HG03039 (cell line): ENCODE results near the gene LSM2.

Experiments
- ATAC-seq: cut with Tn5 transposase; IDR thresholded peaks from one replicate; pipeline ENCODE4 v1.9.1; 2021; ENCODE audit warnings: mild to moderate bottlenecking, moderate library complexity; ENCODE audit not compliant: unreplicated experiment

The LSM2 gene

DNA sequence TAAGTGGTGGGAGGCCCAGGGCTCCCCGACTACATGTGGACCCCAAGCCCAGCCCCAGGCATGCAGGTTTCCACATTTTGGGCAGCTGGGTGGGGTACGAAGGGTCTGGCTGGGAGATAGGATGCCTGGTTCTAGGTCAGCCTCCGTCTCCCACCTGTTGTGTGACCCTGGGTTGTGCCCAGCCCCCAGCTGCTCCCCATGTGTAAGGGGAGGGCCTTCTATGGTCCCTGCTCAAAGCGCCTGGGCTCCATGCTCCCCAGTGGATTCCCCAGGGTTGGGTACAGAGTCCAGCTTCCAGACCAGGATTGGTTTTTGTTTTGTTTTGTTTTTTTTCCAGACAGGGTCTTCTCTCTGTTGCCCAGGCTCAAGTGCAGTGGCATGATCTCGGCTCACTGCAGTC lies 28.6 kb downstream of the LSM2 start:
- no peak for ATAC-seq

DNA sequence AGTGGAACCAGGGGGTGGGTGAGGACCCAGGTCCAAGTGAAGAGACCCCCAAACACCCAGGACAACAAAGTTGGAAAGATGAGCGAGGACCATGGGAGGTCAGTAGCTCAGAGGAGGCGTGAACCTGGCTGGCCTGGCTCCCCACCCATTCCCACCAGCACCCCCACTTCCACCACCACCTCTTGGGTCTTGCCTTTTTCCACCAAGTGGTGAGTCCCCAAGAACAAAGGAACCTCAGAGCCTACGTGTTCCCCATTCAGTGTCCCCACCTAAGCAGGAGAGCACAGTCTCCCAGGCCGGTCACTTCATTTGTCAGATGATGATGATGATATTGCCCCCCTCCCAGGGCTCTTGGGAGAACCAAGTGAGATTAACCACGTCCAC lies 29.1 kb downstream of the LSM2 start:
- no peak for ATAC-seq

DNA sequence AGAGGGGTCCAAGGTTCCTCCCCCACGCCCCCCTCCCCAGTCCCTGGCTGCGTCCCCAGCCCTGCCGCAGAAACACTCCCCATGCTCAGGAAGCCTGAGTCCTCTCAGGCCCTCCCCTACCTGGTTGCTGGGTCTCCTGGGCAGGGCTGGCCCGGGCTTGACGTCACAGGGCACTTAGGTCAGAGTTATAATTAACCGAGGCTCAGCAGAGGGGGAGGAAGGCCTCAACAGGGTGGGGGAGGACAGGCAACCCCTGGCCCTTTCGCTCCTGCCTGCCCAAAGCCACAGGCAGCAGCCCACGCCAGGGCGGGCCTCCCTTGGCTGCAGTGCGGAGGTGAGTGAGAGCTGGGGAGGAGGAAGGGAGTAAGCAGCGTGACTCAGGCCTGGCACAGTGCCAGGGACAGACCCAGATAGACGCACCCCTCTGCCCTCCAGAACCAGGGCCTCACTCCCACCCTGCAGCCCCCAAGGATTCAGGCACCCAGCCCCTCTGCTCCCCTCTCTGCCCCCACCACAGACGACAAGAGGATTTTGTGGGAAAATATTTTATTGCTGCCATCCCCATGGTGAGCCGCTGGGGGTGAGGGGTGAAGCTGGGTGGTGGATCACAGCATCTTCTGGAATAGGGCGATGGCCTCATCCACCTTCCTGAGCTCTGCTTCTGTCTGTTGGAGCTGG lies 29.6 kb downstream of the LSM2 start, which contains the start of gene VWA7:
Gene VWA7, minus strand, starts transcription at position 340 of the 678 bp plus-strand sequence. CDS start 549 bp downstream, outside the sequence.
- peak; percentile 36 for ATAC-seq

DNA sequence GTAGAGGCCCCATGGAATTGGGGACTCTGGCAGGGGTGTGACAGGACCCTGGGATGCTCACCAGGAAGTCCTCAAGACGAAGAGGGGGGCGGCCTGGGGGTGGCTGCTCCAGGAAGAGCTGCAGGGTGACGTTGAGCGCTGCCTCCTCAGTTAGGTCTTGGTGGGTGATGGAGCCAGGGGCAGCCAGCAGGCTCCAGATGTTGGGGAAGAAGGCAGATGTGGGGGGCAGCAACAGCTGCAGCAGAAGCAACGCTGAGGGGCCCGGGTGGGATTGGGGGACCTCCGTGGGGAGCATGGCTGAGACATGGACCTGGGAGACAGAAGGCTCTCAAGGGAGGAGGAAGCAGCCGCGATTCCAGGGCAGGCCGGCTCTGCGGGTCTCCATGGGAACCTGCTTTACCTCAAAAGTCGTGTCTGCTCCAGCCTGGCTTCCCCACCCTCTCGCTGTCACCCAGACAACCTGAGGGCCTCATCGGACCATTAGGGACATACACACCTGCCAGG lies 30.2 kb downstream of the LSM2 start:
- no peak for ATAC-seq

DNA sequence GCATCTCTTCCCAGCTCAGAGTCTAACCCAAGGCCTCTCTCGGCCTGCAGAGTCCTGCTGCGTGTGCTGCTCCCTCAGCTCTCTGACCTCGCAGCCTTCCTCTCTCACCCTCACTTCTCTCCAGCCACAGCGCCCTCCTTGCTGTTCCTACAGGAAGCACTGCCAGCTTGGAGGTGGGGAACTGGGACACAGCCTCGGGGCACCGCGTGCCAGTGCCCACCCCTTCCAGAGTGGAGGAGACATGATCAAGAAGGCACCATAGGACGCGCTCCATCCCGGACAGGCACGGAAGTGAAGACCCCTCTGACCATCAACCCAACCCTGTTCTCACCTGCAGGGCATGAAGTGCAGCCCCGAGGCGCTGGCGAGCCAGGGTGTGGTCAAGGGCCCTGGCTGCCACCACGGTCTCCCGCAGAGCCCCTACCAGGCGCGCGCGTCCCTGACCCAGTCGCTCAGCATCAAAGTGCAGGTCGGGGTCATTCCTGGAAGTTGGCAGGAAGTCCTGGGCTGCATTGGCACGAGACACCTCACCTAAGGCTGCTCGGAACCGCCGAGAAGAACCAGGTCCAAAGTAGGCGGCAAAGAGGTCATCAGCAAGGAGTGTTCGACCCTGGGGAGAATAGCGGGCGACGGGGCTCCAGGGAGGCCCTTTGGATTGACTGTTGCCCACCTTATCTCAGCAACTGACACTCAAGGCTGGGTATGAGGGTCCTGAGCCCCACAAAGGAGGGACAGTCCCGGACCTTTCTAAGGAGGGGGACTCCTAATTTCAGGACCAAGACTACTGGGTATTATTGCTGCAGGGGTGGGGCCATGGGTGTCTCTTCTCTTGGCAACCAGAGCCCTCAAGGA lies 30.9 kb downstream of the LSM2 start:
- ATAC-seq, result no peak

DNA sequence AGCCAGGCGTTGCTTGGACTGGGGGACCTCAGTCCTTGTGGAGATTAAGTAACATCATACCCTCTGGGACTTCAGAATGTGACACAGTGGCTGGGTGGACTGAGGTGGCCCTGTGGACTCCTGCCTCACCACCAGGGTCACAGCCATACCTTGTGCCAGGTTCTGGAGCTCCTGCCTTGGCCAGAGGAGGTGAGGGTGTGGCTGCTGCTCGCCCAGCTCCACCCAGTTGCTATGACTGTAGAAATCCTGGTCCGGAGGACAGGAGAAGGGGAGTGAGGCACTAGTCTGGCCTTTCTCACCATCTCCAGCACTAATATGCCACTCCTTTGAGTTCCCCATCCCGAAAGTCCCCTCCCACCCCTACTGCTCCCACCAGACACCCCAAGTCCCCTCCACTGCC lies 31.6 kb downstream of the LSM2 start:
- no peak for ATAC-seq

DNA sequence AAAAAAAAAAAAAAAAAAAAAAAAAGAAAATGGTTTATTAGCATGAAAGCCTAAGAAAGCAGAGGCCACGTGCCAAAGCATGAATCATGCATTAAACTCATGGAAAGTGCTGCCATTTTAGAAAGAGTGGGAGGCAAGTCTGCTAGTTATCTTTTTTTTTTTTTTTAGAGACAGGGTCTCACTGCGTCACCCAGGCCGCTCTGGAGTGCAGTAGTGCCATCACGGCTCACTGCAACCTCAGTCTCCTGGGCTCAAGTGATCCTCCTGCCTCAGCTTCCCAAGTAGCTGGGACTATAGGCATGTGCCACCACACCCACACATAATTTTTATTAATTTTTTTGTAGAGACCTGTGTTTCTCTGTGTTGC lies 34.8 kb downstream of the LSM2 start:
- no peak for ATAC-seq

DNA sequence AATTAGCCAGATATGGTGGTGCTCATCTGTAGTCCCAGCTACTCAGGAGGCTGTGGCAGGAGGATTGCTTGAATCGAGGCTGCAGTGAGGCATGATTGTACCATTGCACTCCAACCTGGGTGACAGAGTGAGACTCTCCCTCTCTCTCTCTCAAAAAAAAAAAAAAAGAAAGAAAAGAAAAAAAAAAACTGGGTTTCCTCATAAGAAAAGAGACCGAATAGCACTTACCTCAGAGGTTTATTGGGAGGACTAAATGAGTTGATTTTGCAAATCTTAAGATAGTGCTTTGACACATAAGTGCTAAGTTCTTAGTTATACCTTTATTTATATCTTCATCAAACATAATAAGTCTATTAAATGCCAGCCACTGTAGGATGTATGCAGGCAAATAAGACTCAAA lies 35.9 kb downstream of the LSM2 start:
- no peak for ATAC-seq

DNA sequence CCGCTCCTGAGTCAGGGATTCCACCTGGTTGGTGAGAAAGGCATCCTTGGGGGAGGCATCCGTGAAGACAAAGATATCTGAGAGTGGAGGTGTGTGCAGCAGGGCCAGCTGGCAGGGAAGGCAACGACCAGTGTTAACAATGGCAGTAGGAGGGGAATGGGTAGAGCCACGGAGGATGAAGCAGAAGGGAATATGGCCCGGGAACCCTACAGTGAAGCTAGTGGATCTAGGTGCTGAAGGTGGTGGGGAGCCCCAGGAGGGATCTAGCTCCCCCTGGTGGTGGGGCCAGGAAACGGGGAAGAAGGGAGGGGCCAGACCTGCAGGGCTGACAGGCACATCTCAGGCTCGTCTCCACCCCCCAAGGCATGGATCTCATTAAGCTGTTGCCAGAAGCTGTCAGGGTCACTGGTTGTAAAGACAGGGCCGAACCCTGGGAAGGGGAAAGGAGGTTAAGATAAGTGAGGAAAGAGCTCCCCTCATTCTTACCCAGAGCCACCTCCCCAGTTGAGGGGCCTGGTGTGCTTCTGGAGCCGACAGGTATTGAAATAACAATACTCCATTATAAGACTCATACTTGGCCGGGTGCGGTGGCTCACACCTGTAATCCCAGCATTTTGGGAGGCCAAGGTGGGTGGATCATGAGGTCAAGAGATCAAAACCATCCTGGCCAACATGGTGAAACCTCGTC lies 36.9 kb downstream of the LSM2 start:
- ATAC-seq, result no peak

DNA sequence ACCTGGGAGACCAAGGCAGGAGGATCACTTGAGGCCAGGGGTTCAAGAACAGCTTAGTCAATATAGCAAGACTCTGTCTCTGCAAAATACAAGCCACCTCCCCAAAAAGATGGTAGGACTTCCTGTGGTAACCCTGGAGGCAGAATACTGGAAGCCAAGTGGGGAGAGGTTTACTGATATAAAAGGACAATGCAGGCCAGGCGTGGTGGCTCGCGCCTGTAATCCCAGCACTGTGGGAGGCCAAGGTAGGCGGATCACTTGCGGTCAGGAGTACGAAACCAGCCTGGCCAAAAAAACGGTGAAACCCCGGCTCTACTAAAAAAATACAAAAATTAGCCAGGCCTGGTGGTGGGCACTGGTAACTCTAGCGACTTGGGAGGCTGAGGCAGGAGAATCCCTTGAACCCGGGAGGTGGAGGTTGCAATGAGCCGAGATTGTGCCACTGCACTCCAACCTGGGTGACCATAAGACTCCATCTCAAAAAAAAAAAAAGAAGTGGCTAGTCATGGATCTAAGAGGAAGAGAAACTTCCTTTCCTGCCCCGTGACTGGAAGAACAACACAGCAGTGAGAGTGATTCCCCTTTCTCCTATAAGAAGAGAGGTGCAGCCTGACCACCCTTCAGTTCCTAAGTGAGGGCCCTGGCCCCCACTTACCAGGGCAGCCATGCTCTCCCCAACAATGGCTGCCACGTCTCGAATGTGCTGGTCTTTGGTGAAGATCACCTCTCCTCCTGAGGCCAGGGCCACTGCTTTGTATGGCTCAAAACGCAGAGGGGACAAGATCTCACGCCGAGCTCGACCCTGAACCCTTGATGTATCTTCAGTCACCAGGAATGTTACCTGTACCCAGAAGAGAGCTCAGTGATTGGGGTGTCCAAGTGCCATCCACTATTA lies 38.2 kb downstream of the LSM2 start:
- ATAC-seq, result no peak

DNA sequence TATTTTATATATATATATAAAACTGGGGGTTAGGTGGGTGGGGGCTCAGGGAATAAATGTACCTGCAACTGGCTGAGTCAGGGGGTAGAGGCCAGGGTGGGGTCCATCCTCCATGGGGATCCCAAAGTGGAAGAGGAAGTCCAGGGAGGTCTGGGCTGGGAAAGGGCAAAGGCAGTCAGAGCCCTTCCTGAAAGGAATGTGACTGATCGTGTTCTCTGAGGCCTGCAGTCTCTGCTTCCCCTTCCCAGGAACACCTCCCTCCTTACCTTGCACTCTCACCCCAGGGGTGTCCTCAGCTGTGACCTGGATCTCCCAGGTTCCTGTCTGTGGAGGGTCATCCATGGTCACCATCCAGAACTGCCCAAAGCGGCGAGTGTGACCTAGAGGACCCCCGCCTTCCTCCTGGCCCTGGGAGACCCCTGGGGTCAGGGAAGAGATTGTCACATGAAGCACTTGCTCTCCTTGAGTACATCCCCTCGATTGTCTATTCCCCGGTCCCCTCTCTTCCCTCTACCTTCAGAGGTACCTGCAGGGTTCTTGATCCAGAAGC lies 39.6 kb downstream of the LSM2 start:
- no peak for ATAC-seq

DNA sequence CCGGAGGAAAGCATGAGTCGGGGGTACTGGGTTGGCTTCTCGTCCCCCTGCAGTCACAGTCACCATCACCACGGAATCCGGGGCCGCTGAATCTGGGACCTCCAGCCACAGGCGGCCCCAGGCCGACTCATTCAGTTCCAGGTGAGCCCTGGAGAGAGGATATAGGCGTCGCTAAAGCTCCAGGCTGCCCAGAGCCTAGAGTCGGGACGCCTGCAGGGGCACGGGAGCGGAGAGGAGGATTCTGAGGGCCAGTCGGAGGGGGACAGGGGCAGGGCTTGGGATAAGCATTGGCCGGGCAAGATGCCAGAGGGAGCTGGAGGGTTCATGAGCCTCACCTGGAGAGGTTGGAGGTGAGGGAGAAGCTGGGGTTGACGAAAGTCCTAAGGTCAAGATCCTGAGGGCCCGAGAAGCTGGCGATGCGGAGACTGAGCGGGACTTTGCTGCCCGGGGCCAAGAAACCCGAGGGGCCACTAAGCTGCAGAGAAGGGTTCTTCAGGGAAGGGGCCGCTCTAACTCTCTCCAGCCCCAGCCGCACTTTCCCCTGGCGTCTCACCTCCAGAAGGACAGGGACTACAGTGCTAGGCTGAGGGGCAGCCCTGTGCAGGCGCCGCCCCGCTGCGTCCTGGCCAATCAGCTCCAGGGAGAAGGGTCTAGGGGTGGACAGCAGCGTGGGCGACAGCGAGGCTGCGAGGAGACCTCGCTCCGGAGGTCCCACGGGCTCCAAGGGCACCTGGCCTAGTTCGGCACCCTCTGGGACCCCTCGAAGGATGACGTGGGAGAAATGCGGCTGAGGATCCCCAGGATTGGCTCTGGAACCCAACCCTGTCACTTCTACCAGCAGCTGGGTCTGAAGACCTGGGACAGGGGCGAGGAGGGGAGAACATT lies 40.6 kb downstream of the LSM2 start:
- no peak for ATAC-seq

DNA sequence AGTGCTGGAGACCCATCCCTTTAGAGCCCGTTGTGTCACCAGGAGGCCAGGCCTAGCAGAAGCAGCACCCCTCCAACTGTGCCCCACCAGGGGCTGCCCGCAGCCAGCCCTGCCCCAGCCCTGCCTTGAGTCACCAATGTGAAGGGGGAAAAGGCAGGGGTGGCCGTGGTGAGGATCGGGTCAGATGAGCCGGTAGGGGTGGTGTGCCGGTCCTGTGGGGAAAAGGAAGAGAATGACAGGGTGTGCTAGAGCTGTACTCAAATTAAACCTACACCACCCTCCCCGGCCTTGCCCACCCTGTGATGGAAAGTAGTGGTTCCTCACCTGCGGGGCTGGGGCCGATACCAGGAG lies 41.2 kb downstream of the LSM2 start:
- ATAC-seq, result no peak

DNA sequence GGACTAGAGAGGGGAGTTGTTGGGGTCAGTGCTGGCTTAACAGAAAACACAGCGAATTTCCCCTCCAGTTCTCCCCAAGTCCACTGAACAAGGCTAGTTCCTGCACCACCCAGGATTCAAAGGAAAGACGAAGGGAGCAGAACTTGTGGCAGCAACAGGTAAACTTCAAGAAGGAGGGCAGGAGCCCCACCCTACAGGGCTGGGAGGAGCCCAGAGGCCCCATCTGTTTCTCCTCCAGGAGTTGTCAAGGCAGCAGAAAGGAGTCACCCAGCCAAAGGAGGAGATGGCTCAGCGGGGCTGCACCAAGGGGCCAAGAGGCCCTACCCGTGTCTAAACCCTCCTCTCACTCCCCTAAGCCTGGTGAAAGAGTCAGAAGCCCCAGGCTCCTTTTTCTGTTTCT lies 42.6 kb downstream of the LSM2 start:
- no peak for ATAC-seq

DNA sequence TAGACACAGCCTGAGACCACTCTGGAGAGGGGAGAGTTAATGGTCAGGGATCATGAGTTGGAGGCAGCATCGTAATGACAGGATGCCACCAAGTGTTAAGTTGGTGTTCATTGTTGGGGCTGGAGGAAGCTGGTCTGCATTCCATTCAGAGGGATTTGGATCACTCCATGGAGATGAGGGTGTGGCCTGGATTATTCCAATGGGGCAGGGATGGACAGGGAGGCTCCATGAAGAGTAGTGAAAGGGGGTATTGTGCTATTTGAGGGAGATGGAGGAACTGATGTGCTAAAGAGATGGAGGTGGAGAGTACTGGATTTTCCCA lies 43.2 kb downstream of the LSM2 start:
- no peak for ATAC-seq

DNA sequence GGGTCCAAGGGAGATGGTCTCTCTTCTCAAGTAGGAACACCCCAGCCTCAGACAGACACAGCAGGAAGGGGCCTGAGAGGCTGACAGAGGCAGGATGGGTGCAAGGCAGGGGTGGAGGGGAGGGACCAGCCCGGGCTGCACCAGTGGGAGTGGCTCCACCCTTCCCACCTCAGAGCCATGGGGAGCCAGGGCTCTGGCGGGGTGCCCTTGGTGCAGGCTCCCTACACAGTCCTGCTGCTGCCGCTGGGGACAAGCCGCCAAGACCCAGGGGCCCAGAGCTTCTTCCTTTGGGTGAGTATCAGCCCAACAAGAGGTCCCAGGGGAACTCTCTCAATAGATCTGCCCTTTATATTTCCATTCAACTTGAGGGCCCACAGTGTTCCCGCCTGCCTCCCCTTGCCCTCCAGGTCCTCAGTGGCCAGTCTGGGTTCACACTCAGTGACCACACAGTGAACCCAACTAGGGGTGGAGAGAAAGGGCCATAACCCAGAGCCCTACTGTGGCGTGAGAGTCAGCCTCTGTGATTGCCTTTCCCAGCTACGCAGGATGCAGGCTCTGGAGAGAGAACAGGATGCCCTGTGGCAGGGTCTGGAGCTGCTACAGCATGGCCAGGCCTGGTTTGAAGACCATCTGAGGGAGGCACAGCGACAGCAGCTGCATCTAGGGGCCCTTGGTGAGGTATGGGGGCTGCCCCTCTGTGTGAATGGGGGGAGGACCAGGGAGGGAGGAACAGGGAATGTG lies 43.7 kb downstream of the LSM2 start:
- no peak for ATAC-seq

DNA sequence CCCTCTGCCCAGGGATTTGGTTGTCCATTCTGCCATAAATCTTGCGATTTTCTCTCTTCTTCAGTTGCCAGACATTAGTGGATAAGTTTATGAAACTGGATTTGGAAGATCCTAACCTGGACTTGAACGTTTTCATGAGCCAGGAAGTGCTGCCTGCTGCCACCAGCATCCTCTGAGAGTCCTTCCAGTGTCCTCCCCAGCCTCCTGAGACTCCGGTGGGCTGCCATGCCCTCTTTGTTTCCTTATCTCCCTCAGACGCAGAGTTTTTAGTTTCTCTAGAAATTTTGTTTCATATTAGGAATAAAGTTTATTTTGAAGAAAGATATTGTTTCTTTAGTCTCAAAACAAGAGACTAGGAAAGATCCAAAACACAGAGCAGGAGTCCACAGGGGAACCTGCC lies 44.4 kb downstream of the LSM2 start, which contains the start of gene SAPCD1:
Gene SAPCD1, plus strand, starts transcription at position 301 of the 400 bp plus-strand sequence. CDS start 399 bp downstream, outside the sequence.
- no peak for ATAC-seq

DNA sequence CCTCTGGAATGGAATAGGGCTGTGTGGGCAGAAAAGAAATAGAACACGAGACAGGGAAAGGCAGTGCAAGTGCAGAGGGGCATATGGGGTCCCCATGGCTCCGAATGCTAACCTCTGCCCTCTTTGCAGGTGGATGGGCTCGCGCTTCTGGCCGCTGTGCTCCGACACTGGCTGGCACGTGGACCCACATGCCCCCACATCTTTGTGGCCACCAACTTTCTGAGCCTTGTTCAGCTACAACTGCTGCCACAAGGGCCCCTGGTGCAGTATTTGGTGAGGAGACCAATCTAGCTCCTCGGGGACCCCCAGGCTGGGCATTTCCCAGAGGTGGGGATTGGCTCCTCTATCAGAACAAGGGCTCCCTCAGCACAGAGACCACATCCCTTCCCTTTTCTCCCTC lies 45.4 kb downstream of the LSM2 start:
- no peak for ATAC-seq

DNA sequence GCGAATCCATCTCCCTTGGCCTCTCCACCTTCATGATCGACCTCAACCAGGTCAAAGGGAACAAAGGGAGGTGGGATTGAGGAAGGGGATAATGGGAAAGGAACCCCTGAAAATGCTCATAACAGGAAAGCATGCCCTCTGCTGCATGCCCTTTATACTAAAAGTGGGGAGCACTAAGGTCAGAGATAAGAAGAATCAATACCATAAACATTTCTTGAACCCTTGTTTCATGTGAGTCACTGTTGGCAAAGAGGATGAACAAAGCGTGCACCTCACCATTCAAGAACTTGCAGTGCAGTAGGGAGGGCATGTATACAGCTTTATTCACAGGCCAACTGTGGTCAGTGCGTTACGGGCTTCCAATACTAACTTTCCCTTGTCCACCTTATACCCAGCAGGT lies 46.0 kb downstream of the LSM2 start:
- ATAC-seq, result no peak
